GM21737 (cell line): Measurements from ENCODE around the gene MTRR.

Experiments
- ATAC-seq: cut with Tn5 transposase; IDR thresholded peaks from one replicate; pipeline ENCODE4 v1.9.1; 2021; ENCODE audit warnings: mild to moderate bottlenecking, moderate library complexity; ENCODE audit not compliant: unreplicated experiment

MTRR gene

GRCh38 chr5:7868773-7869473 lies at the start of gene MTRR, which contains the start of gene FASTKD3:
MTRR (plus strand) TSS chr5:7869148; CDS start chr5:7870795, 1,647 bp downstream.
FASTKD3 (minus strand) TSS chr5:7869031; CDS start chr5:7868083, 948 bp downstream.
- ATAC-seq = peak; percentile 98

DNA sequence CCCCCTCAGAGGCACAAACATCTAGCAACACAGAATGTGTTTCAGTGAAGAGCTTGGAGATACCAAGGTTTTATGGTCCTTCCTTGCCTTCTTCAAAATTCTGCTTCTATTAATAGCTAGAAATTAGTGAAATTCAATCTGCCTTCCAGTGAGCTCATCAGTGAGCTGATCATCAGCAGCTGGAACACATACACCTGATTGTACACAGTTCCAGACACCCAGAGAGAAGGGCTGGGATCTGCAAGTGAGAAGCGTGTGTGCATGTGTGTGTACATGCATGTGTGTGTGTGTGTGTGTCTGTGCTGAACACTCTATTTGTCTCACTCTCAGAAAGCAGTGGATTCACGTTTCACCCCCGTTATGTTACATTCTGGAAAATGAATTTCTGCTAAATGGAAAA lies 46.5 kb upstream of the MTRR start:
- ATAC-seq = no peak

GRCh38 chr5:7823594-7823993 lies 45.4 kb upstream of the MTRR start:
- ATAC-seq = no peak

DNA sequence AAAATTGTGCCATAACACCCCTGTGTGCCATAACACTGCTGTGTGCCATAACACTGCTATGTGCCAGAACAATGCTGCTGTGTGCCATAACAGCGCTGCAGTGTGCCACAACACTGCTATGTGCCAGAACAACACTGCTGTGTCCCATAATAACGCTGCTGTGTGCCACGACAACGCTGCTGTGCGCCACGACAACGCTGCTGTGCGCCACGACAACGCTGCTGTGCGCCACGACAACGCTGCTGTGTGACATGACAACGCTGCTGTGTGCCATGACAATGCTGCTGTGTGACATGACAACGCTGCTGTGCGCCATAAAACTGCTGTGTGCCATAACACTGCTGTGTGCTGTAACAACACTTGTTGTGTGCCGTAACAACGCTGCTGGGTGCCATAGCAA lies 44.0 kb upstream of the MTRR start:
- ATAC-seq = no peak

DNA sequence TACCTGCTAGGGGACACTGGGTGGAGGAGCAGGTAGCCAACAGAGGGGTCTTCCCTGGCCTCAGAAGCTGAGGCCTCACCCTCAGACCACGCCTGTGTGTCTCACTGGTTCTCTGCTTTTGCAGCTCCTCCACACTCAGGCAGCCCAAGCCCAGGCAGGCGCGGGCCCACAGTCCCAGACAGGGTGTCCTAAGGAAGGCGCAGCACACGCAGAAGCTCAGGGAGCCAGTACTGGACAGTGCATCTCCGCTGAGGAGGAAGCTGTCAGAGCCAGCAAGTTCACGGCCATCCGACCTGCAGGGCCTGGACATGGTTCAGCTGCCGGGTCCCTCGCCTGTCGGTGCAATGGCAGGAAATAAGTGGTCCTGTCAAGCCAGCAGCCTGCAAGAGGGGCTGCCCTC lies 43.3 kb upstream of the MTRR start:
- ATAC-seq = no peak

GRCh38 chr5:7827610-7828009 lies 41.3 kb upstream of the MTRR start:
- no peak for ATAC-seq

GRCh38 chr5:7828269-7828668 lies 40.7 kb upstream of the MTRR start:
- no peak for ATAC-seq

DNA sequence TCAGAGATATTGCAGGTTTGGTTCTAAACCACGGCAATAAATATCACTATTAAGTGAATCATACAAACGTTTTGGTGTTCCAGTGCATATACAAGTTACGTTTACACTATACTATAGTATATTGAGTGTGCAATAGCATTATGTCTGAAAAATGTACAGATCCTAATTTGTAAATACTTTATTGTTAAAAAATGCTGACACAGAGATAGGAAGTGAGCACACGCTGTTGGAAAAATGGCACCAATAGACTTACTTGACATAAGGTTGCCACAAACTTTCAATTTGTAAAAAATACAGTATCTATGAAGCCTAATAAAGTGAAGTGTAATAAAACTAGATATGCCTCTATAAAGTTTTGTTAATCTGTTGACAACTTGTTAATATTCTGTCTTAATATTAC lies 34.0 kb upstream of the MTRR start:
- ATAC-seq = no peak

GRCh38 chr5:7837403-7837802 lies 31.5 kb upstream of the MTRR start:
- ATAC-seq = no peak

DNA sequence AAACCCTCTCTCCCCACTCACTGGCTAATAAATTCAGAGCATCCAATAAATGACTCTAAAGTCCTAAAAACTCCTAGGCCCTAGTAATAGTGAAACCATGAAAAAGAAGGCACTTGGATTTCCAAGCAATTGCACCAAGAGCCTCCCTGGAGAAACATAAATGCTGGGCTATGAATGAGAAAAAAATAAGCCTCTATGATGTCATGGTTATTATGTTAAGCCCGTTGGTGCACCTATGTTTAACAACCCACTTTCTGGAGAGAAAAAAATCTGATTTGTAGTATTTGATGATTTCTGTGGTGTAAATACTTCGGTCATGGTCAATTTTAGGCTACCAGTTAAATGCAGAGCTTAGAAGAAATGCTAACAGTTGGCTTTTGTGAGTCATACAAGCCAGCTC lies 26.4 kb upstream of the MTRR start:
- ATAC-seq = no peak

DNA sequence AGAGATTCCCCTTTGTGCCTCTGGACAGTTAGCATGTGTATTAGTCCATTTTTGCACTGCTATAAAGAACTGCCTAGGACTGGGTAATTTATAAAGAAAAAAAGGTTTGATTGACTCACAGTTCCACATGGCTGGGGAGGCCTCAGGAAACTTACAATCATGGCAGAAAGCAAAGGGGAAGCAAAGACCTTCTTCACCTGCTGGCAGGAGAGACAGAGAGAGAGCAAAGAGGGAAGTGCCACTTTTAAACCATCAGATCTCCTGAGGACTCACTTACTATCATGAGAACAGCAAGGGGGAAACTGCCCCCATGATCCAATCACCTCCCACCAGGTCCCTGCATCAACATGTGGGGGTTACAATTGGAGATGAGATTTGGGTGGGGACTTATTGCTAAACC lies 24.0 kb upstream of the MTRR start:
- no peak for ATAC-seq

DNA sequence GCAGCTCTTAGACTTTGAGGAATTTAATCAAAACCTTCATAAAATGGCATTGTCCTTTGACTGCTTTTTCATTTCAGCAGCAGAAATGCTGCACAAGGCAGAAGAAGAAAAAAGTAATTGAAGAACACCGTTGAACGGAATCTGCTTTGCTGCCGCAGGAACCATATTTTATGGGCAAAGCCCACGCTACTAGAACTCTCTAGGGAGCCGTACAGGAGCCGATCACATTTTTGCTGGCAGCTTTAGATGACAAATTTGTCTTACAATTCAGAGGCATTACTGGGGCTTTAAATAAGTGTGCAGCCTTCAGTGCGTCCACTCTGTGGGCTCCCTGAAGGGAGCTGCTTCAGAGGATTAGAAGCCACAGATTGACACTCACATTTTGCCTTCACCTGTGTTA lies 23.4 kb upstream of the MTRR start:
- no peak for ATAC-seq

- ATAC-seq = no peak
Measured at GRCh38 chr5:7846327-7846726, 22.6 kb upstream of the MTRR start.

DNA sequence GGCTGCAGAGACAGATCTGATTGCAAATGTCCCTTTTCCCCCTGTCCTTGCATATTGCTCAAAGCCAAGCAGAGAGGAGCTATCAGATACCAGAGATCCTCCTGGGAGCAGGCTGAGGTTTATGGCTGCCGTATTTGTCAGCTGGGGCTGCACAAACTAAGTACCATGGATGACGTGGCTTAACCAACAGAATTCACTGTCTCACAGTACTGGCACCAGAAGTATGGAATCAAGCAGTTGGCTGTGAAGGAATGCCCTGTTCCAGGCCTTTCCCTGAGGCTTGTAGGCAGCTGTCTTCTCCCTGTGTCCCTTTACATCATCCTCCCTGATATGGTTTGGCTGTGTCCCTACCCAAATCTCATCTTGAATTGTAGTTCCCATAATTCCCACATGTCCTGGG lies 20.7 kb upstream of the MTRR start:
- ATAC-seq = no peak

DNA sequence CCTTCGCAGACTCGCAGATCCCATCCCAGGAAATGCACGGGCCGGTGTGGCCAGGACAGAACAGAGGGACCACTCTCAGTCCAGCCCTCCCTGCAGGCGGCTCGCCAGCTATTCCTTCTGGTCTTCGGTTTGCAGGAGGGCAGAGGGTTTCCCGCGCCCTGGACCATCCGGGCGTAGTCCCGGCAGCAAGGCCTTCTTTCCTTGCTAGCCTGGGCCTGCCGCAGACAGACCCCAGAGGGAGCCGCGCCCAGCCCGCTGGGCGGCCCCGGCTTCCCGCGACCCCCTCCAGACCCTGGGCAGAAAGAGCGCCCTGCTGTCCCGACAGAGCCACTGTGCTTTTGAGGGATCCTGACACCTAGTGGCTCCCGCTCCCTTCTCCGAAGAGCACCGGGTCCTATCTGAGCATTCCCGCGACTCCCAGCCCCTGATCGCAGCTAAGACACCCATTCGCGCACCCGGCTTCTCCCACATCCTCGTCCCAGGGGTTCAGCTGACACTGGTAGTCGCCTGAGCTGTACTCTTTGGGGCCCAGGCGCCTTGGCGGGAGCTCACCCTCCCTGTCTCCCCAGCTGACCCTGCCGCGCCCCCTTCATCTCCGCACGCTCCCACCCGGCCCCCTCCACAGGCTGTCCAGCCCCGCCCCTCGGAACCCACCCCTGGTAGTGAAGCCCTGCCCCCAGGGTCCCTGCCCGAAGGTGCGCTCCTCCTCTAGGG lies 19.1 kb upstream of the MTRR start:
- no peak for ATAC-seq

- ATAC-seq = no peak
Measured at GRCh38 chr5:7850395-7851239, 18.3 kb upstream of the MTRR start, which contains the start of gene CFAP90. CFAP90 (minus strand) TSS chr5:7851133; CDS start chr5:7851021, 112 bp downstream.

GRCh38 chr5:7851240-7851592 lies 17.7 kb upstream of the MTRR start:
- ATAC-seq = no peak

GRCh38 chr5:7851617-7852289 lies 17.2 kb upstream of the MTRR start:
- no peak for ATAC-seq

DNA sequence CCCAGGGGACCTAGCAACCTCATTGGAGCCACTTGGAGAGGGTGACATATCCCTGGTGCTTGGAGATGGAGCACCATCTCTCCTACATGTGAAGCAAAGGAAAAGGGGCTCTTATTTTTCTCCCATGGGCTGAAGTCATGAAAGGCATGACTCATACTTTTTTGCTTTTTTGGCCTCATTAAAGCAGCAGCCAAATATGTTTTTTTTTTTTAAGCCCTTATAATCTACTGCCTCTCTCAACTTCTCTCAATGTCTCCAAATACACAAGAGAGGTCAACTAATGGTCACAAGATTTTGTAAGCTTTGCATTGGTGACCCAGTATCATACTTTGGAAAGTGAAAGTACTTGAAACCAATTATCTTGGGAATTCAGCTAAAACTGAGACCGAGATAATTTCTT lies 16.4 kb upstream of the MTRR start:
- ATAC-seq = no peak

DNA sequence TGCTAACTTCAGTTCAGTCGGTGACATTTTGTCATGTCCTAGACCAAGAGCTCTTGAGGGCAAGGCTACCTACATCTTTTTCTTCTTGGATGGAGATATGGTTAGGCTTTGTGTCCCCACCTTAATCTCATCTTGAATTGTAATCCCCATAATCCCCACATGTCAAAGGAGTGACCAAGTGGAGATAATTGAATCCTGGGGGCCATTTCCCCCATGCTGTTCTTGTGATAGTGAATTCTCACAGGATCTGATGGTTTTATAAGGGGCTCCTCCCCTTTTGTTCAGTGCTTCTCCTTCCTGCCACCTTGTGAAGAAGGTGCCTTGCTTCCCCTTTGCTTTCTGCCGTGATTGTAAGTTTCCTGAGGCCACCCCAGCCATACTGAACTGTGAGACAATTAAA lies 16.0 kb upstream of the MTRR start:
- no peak for ATAC-seq

- no peak for ATAC-seq
Measured at GRCh38 chr5:7855611-7856010, 13.3 kb upstream of the MTRR start.
